ENCODE data around the gene SHF. TPM values are rescaled to one million over a fixed set of nuclear protein-coding genes. Genes with fewer than 3 reads are reported as not detected.

SHF gene
- total and polyA plus RNA-seq, 2 donors (not counting 3 experiments of a cell fraction or from before 2014, with no cell fraction given), result 2.8 to 5.2 TPM

DNA sequence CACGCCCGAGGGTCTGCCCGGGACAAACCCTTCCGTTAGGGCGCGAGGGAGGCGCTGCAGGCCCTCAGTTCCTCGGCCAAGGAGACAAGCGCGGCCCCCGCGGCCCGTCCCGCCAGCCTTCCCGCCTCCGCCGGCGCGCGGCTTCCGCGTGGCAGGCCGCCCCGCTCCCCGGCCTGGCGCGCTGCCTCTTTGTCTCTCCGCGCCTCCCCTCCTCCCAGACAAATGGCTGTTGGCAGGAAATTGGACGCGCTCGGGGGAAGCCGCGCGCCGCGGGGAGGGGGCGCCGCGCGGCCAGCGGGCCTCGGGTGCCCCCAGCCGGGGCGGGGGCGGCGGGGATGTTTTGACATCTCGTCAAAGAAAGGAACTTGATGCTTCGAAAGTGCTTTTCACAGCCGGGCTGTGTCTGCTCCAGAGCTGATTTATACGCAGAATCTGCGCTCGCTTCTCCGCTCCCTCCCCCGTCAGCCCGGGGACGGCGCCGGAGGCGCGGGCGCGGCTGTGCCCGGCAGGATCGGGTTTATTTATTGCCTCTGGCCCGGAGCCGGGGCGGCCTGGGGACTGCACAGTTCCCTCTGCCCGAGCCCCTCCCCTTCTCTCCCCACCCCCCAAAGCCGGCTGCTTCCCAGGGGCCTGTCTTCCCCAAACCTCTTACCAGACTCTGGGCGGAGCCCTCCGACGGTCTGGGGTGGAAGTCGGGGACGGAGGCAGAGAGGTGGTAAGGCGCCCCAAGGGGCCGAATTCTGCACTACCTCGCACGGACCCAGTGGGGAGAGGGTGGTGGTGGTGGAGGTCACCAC lies 20.7 kb downstream of the SHF start:
- intact Hi-C loops (cut with micrococcal nuclease), result loop anchor here (1.0 kb wide), 2 partner anchors 31 to 109 kb away; no protein-coding TSS in a partner anchor

More for the DNA sequence above, 20.7 kb downstream of the SHF start:
- Histone ChIP-seq H3K4me2 (ENCODE audit: insufficient read depth, low read length) (peak overlapping the region; percentile 63), H3K4me1 (ENCODE audit: control insufficient read depth, extremely low read depth, insufficient read depth, low read length) (peaks cover 3% of the 10 kb centered on the region), H3K9me3 (replicated peaks; ENCODE audit: control insufficient read depth, insufficient read depth, low read length) (no peaks in the 10 kb centered on the region), H3K79me2 (ENCODE audit: control insufficient read depth, insufficient read depth, low read length) (no peaks in the 10 kb centered on the region), H3K9me1 (replicated peaks; ENCODE audit: control insufficient read depth, extremely low read depth, insufficient read depth, low read length) (no peaks in the 10 kb centered on the region), H3K27ac (ENCODE audit: insufficient read depth, low read depth, low read length) (peak overlapping the region; percentile 79), H4K20me1 (replicated peaks; ENCODE audit: control insufficient read depth, extremely low read depth, insufficient read depth, low read length) (no peaks in the 10 kb centered on the region), H3K9ac (replicated peaks; ENCODE audit: extremely low read depth, insufficient read depth, low read length) (peak overlapping the region; percentile 95), H3K4me3 (replicated peaks in 1 of 3; ENCODE audit: insufficient read depth in 1 of 3, low read depth in 1 of 3, low read length in 3 of 3) (peak overlapping the region; percentile 54 to 76 (median 61)), H3K36me3 (ENCODE audit: control insufficient read depth in 2 of 2, extremely low read depth in 1 of 2, insufficient read depth in 2 of 2, low read length in 2 of 2) (no peaks in the 10 kb centered on the region), H2AFZ (ENCODE audit: low read depth, low read length) (peak overlapping the region; percentile 72), H3K27me3 (ENCODE audit: control insufficient read depth in 2 of 2, insufficient read depth in 2 of 2, low read length in 2 of 2) (no peaks in the 10 kb centered on the region)
- no peak for TF ChIP-seq FOS (IDR thresholded peaks at IDR 0.05; ENCODE audit: borderline replicate concordance, insufficient read depth, low read length)
- TF ChIP-seq GATA2 (IDR thresholded peaks at IDR 0.05; ENCODE audit: insufficient read depth, insufficient read length, low read depth, low read length), result no peak
- TF ChIP-seq, protein P1, sequence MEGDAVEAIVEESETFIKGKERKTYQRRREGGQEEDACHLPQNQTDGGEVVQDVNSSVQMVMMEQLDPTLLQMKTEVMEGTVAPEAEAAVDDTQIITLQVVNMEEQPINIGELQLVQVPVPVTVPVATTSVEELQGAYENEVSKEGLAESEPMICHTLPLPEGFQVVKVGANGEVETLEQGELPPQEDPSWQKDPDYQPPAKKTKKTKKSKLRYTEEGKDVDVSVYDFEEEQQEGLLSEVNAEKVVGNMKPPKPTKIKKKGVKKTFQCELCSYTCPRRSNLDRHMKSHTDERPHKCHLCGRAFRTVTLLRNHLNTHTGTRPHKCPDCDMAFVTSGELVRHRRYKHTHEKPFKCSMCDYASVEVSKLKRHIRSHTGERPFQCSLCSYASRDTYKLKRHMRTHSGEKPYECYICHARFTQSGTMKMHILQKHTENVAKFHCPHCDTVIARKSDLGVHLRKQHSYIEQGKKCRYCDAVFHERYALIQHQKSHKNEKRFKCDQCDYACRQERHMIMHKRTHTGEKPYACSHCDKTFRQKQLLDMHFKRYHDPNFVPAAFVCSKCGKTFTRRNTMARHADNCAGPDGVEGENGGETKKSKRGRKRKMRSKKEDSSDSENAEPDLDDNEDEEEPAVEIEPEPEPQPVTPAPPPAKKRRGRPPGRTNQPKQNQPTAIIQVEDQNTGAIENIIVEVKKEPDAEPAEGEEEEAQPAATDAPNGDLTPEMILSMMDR (IDR thresholded peaks at IDR 0.05; ENCODE audit: extremely low read depth in 1 of 2, insufficient read depth in 1 of 2, low read depth in 1 of 2, low read length in 2 of 2), result peak; percentile 52 to 74
- peak; percentile 15 for TF ChIP-seq MAX (IDR thresholded peaks at IDR 0.05; ENCODE audit: insufficient read depth, insufficient read length)
- no peak for TF ChIP-seq POLR2A (IDR thresholded peaks at IDR 0.05; ENCODE audit: low read depth, low read length)
- peak; percentile 87 for TF ChIP-seq POLR2AphosphoS5 (IDR thresholded peaks at IDR 0.05; ENCODE audit: insufficient read depth, low read depth, low read length)
- TF ChIP-seq MYC (IDR thresholded peaks at IDR 0.05; ENCODE audit: low read depth, low read length), result no peak
- TF ChIP-seq EZH2 (IDR thresholded peaks at IDR 0.05; ENCODE audit: borderline replicate concordance, low read depth, low read length, severe bottlenecking), result no peak
- FAIRE-seq, result peak; percentile 91
- ChIA-PET CTCF (interaction anchor here (0.7 to 2.2 kb wide), 7 partner anchors 10 to 264 kb away, joined by 3 to 8 read pairs (median 4); a partner anchor contains a TSS), POLR2A (interaction anchor here (0.8 kb wide), 1 partner anchor 15 kb away, joined by 3 read pairs; no protein-coding TSS in a partner anchor)
- dilution Hi-C loops (cut with MboI; ENCODE audit: extremely low pct_ligation_motif_present, low sequenced_read_pairs), result no loop called here
- TSS peak; percentile 53 for BruUV-seq (replicated peaks)
- peak; percentile 72 for DNase-seq (ENCODE audit: low read depth, low spot score)

All from endothelial cell of umbilical vein (primary cell).